ENCODE data around the gene ABR. TPM values are rescaled to one million over a fixed set of nuclear protein-coding genes. Genes with fewer than 3 reads are reported as not detected.
A peak's percentile ranks its signal among the peaks of the same experiment; 100 is the strongest.

Gene ABR
- total and polyA plus RNA-seq, 2 donors from 2014 or later: 18.7 to 116 TPM

- Histone ChIP-seq H3K36me3 (ENCODE audit: control insufficient read depth in 2 of 3, insufficient read depth in 3 of 3, low read length in 3 of 3) (peaks cover 2 to 35% (median 21%) of the 10 kb centered on the region in 3 donors), H3K27me3 (ENCODE audit: control insufficient read depth, insufficient read depth, low read length) (no peaks in the 10 kb centered on the region), H3K9me3 (ENCODE audit: control insufficient read depth in 2 of 3, insufficient read depth in 1 of 3, low read length in 3 of 3) (no peaks in the 10 kb centered on the region), H3K9ac (ENCODE audit: low read length in 3 of 3) (no peak overlapping the region), H3K27ac (ENCODE audit: low read depth in 2 of 2, low read length in 2 of 2) (no peak overlapping the region), H3K4me3 (ENCODE audit: low read length in 3 of 3) (no peak overlapping the region), H3K4me1 (ENCODE audit: control insufficient read depth in 2 of 3, insufficient read depth in 2 of 3, low read depth in 1 of 3, low read length in 3 of 3) (peaks cover 0 to 24% (median 19%) of the 10 kb centered on the region in 3 donors)
- DNase-seq (no peak), FAIRE-seq (no peak)
- TF ChIP-seq, protein P1, sequence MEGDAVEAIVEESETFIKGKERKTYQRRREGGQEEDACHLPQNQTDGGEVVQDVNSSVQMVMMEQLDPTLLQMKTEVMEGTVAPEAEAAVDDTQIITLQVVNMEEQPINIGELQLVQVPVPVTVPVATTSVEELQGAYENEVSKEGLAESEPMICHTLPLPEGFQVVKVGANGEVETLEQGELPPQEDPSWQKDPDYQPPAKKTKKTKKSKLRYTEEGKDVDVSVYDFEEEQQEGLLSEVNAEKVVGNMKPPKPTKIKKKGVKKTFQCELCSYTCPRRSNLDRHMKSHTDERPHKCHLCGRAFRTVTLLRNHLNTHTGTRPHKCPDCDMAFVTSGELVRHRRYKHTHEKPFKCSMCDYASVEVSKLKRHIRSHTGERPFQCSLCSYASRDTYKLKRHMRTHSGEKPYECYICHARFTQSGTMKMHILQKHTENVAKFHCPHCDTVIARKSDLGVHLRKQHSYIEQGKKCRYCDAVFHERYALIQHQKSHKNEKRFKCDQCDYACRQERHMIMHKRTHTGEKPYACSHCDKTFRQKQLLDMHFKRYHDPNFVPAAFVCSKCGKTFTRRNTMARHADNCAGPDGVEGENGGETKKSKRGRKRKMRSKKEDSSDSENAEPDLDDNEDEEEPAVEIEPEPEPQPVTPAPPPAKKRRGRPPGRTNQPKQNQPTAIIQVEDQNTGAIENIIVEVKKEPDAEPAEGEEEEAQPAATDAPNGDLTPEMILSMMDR (IDR thresholded peaks at IDR 0.05; ENCODE audit: borderline replicate concordance, extremely low read depth, insufficient read depth): no peak
- intact Hi-C loops (cut with DNase I): no loop called here
Observed at GRCh38 chr17:1007310-1008007, 172.3 kb downstream of the ABR start.

DNA sequence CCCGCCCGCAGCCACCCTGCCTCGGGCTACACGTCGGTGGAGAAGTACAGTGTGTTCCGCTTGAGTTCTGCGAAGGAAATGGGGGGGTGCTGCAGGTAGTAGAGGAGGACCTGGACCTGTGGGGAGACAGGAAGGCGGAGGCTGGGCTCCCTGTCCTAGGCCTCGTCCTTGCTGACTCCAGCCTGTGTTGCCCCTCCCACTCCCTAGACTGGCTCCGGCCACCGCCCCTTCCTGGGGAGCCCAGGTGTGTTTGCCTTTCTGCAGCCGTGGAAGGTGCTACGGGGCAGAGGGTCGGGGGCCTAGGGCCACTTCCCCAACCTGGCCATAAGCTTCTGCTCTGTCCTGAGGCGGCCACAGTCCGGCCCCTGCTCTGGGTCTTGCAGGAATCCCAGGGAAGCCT is 173.7 kb downstream of the ABR start:
- H3K27ac ChIP-seq (ENCODE audit: low read depth in 2 of 2, low read length in 2 of 2): peak overlapping the region; percentile 32 to 76
- no peaks in the 10 kb centered on the region for H3K27me3 ChIP-seq (ENCODE audit: control insufficient read depth, insufficient read depth, low read length)
- intact Hi-C loops (cut with DNase I): no loop called here
- H3K9ac ChIP-seq (ENCODE audit: low read length in 3 of 3): peak overlapping the region in 1 of 3 donors; percentile 40
- H3K9me3 ChIP-seq (ENCODE audit: control insufficient read depth in 2 of 3, insufficient read depth in 1 of 3, low read length in 3 of 3): no peaks in the 10 kb centered on the region
- FAIRE-seq (no peak), DNase-seq (peak in 2 of 5 donors; percentile 29 to 88)
- H3K36me3 ChIP-seq (ENCODE audit: control insufficient read depth in 2 of 3, insufficient read depth in 3 of 3, low read length in 3 of 3): peaks cover 2 to 44% (median 23%) of the 10 kb centered on the region in 3 donors
- TF ChIP-seq, protein P1 (IDR thresholded peaks at IDR 0.05; ENCODE audit: borderline replicate concordance, extremely low read depth, insufficient read depth): no peak
- peaks cover 0 to 33% (median 31%) of the 10 kb centered on the region in 3 donors for H3K4me1 ChIP-seq (ENCODE audit: control insufficient read depth in 2 of 3, insufficient read depth in 2 of 3, low read depth in 1 of 3, low read length in 3 of 3)
- no peak overlapping the region for H3K4me3 ChIP-seq (ENCODE audit: low read length in 3 of 3)

DNA sequence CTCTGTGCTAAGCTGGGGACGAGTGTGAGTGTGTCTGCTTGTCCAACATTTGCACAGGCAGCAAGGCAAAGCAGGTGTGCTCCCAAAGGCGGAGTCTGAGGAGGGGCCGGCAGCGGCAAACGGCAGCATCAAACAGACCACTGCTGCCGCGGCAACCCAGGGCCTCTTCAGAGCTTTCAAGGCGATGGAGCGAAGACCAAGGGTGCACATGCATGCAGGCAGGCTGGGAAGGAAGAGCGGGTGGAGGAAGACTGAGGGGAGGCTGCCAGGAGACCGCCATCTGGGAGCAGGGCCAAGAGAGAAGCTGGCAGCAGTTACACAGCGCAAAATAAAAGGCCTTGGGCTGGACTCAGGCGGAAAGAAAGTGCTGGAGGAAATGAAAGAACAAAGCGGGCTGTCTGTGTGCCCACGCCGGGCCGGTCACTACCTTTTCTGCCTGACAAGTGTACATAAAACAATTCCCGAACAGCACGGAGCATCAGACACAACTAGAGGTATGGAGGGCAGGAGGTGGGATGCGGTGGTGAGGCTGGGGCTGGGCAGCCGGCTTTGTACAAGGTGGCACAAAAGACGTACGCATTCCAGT is 174.3 kb downstream of the ABR start:
- intact Hi-C loops (cut with DNase I): no loop called here
- Histone ChIP-seq H3K9ac (ENCODE audit: low read length in 3 of 3) (no peak overlapping the region), H3K4me3 (ENCODE audit: low read length in 3 of 3) (no peak overlapping the region)

More for the DNA sequence above, 174.3 kb downstream of the ABR start:
- TF ChIP-seq, protein P1 (IDR thresholded peaks at IDR 0.05; ENCODE audit: borderline replicate concordance, extremely low read depth, insufficient read depth): no peak
- H3K9me3 ChIP-seq (ENCODE audit: control insufficient read depth in 2 of 3, insufficient read depth in 1 of 3, low read length in 3 of 3): no peaks in the 10 kb centered on the region
- H3K4me1 ChIP-seq (ENCODE audit: control insufficient read depth in 2 of 3, insufficient read depth in 2 of 3, low read depth in 1 of 3, low read length in 3 of 3): peaks cover 0 to 33% (median 31%) of the 10 kb centered on the region in 3 donors
- FAIRE-seq: no peak
- DNase-seq: peak in 4 of 5 donors; percentile 30 to 87 (median 47)
- peaks cover 2 to 44% (median 21%) of the 10 kb centered on the region in 3 donors for H3K36me3 ChIP-seq (ENCODE audit: control insufficient read depth in 2 of 3, insufficient read depth in 3 of 3, low read length in 3 of 3)
- peak overlapping the region; percentile 32 to 76 for H3K27ac ChIP-seq (ENCODE audit: low read depth in 2 of 2, low read length in 2 of 2)
- no peaks in the 10 kb centered on the region for H3K27me3 ChIP-seq (ENCODE audit: control insufficient read depth, insufficient read depth, low read length)
